Measurements from ENCODE around the gene ASCL5. TPM values are rescaled to one million over a fixed set of nuclear protein-coding genes. Genes with fewer than 3 reads are reported as not detected.
"Not testable (repeated sequence)": the region's sequence is repeated elsewhere in the genome, so short reads cannot be mapped to it uniquely, and the experiment has no call there.

Gene ASCL5, protein sequence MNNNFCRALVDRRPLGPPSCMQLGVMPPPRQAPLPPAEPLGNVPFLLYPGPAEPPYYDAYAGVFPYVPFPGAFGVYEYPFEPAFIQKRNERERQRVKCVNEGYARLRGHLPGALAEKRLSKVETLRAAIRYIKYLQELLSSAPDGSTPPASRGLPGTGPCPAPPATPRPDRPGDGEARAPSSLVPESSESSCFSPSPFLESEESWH
- total RNA-seq, result not detected

DNA sequence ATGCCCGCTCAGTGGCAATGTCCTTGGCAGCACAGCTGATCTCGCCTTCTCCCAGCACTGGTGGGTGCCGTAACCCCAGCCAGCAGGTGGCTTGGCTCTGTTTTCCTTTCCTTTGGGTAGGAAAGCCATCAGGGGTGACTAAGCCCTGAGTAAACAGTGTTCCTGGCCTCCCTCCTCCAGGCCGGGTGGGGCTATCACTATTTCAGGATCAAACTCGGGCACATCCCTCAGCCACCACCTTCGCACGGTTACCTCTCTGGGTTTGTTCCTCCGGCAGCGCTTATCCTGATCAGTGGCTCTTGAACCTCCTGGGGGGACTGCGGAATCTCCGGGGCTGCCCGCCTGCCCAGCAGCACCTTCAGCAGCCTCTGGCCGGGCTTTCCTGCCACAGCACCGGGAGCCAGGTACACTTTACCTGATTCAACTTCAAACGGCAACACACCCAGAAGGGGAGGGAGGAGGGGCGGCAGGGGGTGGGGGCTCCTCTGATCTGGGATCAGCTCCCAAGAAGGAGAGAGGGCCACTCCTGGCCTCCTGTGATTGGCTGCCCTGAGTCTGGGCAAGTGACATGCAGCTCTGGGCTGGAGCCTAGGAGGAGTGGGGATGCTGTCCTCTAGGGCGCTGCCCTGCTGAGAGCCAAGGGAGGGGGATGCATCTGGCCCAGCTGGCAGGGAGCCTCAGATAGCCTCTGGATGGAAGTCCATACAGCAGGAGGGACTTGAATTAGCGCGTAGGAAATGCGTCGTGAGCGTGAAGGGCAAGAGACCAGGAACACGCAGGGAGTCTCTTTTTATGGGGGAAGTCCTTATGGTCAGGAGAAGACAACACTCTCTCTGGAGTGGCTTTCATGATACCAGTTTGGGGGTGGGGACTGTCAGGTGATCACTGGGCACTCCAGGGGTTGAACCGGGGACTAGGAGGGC, at the start of gene ASCL5:
Gene ASCL5 (minus strand): TSS at position 353 of the 923 bp plus-strand sequence. CDS start 11,812 bp downstream, outside the sequence.
- ATAC-seq, result no peak
- intact Hi-C loops (cut with DNase I), result no loop called here

DNA sequence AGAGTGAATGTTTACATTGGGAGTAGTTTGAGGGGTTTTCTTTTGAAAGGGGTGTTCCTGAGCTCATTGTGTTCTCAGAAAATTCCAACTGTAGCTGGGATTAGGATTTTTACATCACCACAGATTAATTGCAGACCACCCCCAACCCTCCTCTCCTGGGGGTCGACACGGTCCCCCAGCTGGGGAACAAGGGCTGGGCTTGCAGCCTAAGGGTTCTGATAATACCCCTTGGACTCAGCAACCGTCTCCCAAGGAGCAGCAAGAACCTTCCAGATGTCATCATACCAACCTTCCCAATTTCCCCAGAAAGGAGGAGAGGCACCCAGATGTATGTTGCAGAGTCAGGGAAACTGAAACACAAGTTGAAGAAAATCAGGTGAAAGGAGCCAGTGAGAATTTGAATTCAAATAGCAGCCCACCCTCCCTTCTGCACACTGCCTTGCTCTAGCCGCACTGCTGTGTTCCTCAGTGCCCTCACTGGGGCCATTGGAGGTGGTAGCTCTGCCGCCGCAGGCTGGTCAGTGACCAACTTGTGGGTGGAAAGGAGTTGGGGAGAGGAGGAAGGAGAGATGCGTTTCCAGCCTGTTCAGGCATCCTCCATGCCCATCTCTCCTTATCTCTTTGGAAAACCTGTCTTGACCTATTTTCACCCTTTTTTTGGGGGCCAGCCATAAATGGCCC, 49.0 kb upstream of the ASCL5 start:
- DNase-seq (ENCODE audit: low spot score) (no peak), ATAC-seq (no peak)
- intact Hi-C loops (cut with DNase I), result no loop called here

More for the DNA sequence above, at the start of gene ASCL5:
- no peak for DNase-seq (ENCODE audit: low spot score)

DNA sequence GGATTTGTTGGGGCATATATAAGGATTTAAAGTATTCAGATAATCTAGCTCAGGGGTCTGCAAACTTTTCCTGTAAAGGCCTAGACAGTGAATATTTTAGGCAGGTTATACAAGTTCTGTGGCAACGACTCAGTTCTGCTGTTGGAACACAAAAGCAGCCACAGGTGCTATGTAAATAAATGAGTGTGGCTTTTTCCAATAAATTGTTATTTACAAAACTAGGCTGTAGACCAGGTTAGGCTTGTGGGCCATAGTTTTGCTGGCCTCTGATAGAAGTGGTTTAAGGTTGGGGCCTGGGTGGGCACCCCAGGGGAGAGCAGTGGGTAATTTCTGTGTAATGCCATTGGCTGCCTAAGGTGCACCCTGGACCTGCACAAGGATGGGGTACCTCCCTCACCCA, 46.8 kb upstream of the ASCL5 start:
- intact Hi-C loops (cut with DNase I), result no loop called here
- DNase-seq (ENCODE audit: low spot score), result no peak
- ATAC-seq, result no peak

DNA sequence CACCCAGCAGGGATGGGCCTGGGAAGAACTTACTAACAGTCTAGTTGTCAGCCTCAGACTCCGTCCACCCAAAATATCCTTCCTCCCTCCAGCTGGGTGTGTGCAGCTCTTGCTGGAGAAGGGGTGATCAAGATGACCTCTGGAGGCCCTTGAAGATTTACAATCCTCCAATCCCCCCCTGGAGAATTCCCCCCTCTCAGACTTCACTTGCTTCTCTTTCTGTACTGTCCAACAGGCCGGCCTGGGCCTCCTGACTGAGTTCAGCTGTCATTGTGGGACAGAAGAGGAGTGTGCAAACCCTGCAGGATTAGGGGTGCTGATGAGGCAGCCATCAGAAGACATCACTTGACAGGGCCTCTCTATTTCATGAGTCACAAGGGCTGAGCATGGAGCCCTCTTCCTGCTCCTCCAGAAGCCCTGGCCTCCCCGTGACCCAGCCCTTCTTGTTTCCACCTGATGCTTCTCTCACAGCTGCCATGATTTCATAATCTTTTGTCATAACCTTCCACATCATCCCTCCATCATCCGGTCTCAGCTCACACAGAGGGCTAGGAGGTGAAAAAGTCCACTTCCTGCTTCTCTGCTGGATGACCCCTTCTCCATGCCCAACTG, 46.1 kb upstream of the ASCL5 start:
- intact Hi-C loops (cut with DNase I), result no loop called here
- DNase-seq (ENCODE audit: low spot score) (no peak), ATAC-seq (no peak)

DNA sequence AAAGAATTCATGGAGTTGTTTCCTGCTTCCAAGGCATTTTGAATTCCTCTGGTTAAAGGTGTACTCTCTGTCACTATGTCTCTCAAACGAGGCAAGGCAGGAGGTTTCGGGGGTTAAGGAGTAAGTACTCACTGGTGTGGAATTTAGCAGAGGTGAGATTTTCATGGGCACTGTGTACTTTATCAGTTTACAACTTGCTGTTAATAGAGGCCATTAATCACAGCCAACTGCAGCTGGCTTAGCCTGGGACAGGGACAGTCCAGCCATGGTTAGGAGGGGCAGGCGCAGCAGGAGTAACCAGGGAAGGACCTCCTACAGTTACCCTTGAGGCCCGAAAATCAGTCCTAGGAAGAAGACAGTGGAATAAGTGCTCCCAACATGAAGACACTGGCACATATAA, 45.3 kb upstream of the ASCL5 start:
- ATAC-seq, result no peak
- intact Hi-C loops (cut with DNase I), result no loop called here
- DNase-seq (ENCODE audit: low spot score), result no peak

DNA sequence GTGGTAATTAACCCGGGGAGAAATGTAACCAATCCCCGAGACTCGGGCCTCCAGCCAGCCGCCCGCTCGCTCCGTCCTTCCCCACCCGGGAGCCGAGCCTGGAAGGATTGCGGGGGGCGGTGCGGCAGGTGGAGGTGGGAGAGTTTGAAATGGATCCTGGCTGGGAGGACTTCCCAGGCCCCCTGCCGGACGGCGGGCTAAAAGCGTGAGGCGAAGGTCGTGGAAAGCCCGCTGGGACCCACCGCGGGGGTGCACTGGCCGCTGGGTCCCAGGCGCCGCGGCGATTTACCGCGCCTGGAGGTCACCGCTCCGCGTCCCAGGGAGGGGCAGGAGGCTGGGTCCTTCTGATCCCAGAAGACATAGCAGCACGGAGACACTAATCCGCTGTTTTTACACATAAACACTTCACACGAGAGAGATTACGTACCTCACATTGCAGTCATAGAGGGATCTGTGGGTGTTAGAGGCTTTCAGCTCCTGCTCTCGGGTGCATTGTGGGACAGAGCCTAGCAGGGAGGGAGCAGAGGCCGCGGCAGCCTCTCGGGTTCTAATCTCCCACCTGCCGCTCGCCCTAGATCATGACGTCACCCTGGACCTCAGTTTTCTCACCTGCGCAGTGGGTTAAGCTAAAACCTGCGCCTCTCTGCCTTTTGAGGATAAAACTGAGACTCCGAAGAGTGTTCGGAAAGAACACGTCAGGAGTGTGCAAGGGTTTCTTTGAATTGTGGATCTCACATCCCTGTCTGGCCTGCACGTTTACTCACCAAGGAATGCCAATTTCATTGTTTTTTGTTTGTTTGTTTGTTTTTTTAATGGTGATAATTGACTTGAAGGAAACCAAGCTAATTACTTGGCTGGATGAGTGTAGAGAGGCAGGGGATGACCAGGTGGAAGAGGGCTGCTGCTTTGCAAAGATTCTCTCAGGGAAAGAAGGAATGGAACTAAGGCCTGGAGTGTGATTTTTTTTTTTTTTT, 44.4 kb upstream of the ASCL5 start:
- intact Hi-C loops (cut with DNase I), result no loop called here
- ATAC-seq, result peak; percentile 64
- DNase-seq (ENCODE audit: low spot score), result no peak

DNA sequence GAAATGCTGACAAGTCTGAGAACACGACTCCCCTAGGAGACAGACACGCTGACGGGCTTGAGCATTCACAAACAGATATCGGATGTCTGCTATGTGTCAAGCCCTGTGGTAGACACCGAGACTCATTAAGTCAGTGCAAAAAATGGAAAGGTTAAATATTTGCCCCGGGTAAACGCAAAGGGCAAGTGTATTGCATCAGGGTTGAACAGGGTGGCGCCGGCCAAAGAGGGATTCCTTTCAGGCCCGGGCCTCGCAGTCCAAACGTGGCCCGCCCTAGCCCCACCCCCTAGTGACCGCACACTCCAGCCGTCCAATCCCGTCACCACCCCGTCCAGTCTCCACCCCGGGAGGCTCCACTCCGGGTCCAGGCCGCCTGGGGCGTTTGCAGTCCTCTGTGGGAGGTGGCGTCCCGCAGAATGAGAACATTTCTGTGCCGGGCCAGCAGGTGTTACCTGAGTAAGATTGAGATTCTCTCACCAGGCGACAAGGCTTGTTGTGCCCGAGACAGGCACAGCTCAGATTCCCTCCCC, 43.6 kb upstream of the ASCL5 start:
- ATAC-seq (peak; percentile 99), DNase-seq (ENCODE audit: low spot score) (peak; percentile 96)
- intact Hi-C loops (cut with DNase I), result no loop called here

DNA sequence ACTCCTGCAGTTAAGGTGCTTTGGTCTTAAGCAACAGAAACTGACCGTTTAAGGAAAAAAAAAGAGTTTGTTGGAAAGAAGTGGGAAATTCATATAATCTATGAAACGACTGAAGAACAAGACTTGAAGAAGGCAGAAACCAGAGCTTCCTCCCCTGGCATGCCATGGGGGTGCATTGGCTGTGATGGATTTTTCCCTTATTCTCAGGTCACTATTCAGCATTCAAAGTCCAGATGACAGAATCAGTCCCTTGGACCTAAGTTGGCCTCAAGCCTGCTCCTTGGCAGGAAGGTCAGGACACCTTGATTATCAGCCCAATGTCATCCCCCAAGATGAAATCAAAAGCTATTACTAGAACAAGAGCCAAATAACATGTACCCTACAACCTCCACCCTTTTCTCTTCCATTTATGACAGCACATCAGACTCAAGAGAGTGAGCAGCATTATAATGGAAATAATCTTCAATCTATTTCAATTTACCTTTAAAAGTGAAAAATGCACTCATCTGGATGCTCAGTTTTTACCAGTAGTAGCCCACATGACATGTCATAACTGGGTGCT, 43.1 kb upstream of the ASCL5 start:
- ATAC-seq, result no peak
- no peak for DNase-seq (ENCODE audit: low spot score)
- intact Hi-C loops (cut with DNase I), result no loop called here

DNA sequence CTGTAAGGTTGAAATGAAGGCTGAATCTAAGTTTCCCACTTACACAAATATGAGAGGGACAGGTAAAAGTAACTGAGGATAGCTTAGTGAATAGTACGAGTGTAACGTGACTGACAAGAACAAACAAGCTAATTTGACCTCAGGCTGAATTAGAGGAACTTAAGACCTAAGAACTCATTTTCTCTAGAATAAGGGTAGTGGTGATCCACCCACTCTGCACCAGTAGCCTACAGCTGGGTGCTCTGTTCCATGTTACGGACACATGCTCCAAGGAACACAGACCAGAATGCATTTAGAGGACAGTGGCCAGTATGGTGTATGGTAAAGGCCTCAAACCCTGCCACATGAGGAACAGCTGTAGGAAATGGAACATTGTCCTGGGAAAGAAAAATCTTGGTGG, 42.2 kb upstream of the ASCL5 start:
- ATAC-seq (no peak), DNase-seq (ENCODE audit: low spot score) (no peak)
- intact Hi-C loops (cut with DNase I), result no loop called here

DNA sequence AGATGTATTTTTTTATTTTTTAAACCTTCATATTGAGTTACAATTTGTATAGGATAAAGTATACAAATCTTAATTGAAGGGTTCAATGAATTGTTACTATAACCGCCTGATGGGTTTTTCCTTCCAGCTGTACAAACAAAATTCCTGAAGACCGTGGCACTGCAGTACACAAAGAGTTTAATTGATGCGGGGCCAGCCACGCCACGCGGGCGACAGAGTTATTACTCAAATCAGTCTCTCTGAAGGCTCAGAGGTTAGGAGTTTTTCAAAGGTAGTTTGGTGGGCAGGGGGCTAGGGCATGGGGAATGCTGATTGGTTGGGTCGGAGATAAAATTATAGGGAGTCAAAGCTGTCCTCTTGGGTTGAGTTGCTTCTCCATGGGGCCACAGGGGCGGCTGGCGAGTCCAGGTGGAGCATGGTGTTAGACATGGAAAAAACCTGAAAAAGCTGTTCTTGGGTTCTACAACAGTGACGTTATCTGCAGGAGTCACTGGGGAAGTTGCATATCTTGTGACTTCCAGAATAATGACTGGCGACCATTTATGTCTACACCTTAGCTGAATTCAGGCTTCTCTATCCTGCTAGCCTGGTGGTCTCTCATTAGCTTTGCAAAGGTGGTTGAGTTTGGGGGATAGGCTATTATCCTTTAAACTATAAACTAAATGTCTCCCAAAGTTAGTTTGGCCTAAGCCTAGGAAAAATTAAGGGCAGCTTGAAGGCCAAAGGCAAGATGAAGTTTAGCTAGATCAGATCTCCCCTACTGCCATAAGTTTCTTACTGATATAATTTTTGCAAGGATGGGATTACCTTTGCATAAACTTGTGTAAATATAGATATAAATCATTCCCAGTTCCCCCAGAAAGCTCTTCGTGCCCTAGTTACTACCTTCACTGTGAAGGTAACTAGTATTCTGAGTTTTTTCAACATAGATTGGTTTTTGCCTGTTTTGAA, 40.3 kb upstream of the ASCL5 start:
- no peak for DNase-seq (ENCODE audit: low spot score)
- ATAC-seq, result no peak
- intact Hi-C loops (cut with DNase I), result no loop called here

DNA sequence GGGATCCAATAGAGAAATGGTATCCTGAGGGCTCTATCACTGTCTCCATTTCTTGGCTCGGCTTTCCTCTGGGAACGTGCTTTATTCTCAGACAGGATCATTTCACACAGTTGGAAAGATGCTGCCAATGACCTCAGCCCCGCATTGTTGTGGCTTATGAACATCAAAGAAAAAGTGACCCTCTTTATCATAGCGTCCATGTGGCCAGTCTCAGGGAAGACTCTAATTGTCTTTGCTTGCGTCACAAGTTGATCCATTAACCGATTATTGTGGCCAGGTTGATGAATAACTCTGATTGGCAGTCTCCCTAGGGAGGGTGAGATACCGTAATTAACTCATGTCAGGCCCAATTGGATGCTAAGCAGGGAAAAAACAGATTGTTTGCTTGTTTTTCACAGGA, 37.7 kb upstream of the ASCL5 start:
- no peak for ATAC-seq
- no peak for DNase-seq (ENCODE audit: low spot score)
- intact Hi-C loops (cut with DNase I), result no loop called here

DNA sequence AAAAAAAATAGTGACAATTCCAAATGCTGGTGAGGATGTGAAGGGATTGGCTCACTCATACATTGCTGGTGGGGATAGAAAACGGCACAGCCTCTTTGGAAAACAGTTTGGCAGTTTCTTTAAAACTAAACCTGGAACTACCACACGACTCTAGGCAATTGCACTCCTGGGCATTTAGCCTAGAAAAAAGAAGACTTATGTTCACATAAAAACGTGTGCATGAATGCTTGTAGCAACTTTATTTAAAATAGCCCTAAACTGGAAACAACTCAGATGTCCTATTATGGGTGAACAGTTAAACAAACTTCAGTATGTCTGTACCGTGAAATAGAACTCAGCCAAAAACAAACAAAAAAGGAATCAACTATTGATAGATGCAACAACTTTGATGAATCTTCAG, 36.7 kb upstream of the ASCL5 start:
- intact Hi-C loops (cut with DNase I), result no loop called here
- no peak for ATAC-seq
- DNase-seq (ENCODE audit: low spot score), result no peak

DNA sequence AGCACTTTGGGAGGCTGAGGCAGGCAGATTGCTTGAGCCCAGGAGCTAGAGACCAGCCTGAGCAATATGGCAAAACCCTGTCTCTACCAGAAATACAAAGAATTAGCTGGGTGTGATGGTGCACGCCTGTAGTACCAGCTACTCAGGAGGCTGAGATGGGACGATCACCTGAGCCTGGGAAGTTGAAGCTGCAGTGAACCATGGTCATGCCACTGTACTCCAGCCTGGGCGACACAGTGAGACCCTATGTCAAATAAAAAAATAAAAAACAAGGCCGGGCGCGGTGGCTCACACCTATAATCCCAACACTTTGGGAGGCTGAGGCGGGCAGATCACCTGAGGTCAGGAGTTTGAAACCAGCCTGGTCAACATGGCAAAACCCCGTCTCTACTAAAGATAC, 36.1 kb upstream of the ASCL5 start:
- DNase-seq (ENCODE audit: low spot score); intact Hi-C loops (cut with DNase I); ATAC-seq: not testable (repeated sequence)

DNA sequence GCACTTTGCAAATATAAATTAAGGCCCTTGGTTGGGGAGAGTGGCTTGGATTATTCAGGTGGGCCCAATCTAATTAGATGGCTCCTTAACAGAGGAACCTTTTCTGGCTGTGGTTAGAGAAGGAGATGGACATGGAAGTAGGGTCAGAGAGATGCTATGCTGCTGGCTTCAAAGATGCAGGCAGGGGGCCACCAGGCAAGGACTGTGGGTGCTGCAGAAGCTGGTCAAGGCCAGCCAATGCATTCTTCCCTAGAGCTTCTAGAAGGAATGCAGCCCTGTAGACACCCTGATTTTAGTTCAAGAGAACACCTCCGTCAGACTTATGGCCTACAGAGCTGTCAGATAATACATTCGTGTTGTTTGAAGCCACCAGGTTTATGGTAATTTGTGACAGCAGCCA, 31.0 kb upstream of the ASCL5 start:
- no peak for ATAC-seq
- intact Hi-C loops (cut with DNase I), result no loop called here
- DNase-seq (ENCODE audit: low spot score), result no peak

DNA sequence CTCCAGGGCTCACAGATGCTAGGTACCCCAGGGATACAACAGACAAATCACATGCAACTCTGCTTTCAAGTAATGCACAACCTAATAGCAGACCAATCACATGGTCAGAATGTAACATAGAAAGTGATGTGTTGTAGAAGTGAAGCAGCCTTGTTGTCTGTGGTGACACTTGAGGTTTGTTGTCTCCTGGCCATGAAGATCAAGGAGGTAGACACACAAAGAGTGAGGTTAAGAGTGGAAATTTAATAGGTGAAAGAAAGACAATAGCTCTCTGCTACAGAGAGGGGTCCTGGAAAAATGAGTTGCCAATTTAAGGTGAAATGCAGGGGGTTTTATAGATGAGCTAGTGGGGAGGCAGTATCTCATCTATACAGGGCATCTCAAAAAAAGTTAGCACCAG, 29.8 kb upstream of the ASCL5 start:
- ATAC-seq, result no peak
- intact Hi-C loops (cut with DNase I), result no loop called here
- no peak for DNase-seq (ENCODE audit: low spot score)

DNA sequence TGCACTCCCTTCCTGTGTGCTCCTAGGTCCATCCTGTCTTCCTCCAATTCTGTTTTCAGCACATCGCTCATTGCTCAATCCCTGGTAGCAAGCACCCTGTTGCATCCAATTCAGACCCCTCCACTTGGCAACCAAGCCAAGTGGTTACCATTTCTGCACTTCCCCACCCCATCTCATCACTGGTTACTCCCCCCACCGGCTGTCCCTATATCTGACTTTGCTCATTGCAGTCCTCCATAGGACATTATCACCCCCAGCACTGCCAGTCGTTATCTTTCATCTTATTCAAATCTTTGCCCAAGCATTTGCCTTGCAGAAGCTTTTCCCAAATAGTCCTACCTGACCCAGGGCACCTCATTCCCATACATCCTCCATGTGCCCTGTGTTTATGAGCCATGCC, 29.4 kb upstream of the ASCL5 start:
- ATAC-seq, result no peak
- intact Hi-C loops (cut with DNase I), result no loop called here
- no peak for DNase-seq (ENCODE audit: low spot score)

DNA sequence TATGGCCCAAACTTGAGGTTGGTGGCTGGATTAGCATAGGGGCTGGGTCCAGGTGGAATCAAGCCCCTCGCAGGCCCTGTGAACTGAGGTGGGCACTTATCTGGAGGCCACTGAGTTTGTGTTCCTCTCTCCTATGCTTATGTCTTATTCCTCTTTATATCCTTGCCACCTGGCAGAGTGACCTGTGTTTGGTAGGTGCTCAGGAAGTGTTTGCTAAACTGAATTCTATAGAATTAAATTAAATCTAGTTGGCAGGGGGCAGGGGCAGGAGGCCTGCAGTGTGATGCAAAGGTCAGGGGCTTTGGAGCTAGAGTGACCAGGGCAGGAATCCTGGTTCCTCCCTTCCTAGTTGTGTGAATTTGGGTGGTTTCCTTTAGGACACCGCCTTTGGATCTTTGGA, 28.4 kb upstream of the ASCL5 start:
- DNase-seq (ENCODE audit: low spot score) (peak; percentile 13), ATAC-seq (no peak)
- intact Hi-C loops (cut with DNase I), result no loop called here

Data from sciatic nerve (tissue), 2 donors.